SK-N-SH (cell line): ENCODE results near the gene OTOP3. TPM values are rescaled to one million over a fixed set of nuclear protein-coding genes. Genes with fewer than 3 reads are reported as not detected.
A peak's percentile ranks its signal among the peaks of the same experiment; 100 is the strongest.

Source experiments
- CTCF ChIA-PET: fragments of 300-600, 350-600 bp; formaldehyde crosslinking; extraction: SDS; loops from one replicate; lab custom pipeline; 2021; lab: Yijun Ruan, JAX
- POLR2A ChIA-PET: fragments of 350-600 bp; sonication (Branson Sonifier 250); formaldehyde crosslinking; extraction: SDS; loops from one replicate; lab custom pipeline; 2020; ENCODE audit warnings: antibody characterized with exemption, inconsistent platforms; lab: Yijun Ruan, JAX
- DNase-seq: peaks from one replicate; pipeline ENCODE4 v3.0.0; 2012
- H2AFZ ChIP-seq: fragments of 200-600 bp; sonication (generic); 2 replicates; pipeline ENCODE4 v1.8.1; 2016; ENCODE audit warnings: antibody characterized with exemption, mild to moderate bottlenecking, low read depth
- H3F3A ChIP-seq: fragments of 200-600 bp; sonication (generic); replicated peaks from 2 replicates; pipeline ENCODE3; 2016; ENCODE audit warnings: antibody characterized with exemption, mild to moderate bottlenecking; ENCODE audit not compliant: insufficient read depth
- H3K27ac ChIP-seq, 2 experiments: fragments of 200-500 bp in 1 of 2; fragments of 200-600 bp in 1 of 2; sonication (Bioruptor generic) in 1 of 2; sonication (generic), shearing (Covaris generic) in 1 of 2; 2 replicates each; pipeline versions ENCODE4 v1.5.1 to v1.6.1; 2014 to 2016; ENCODE audit warnings: low read depth in 2 of 2, inconsistent platforms in 1 of 2, low read length in 1 of 2, mild to moderate bottlenecking in 1 of 2, mixed read lengths in 1 of 2
- H3K27me3 ChIP-seq: fragments of 200-600 bp; sonication (generic), shearing (Covaris generic); 2 replicates; pipeline ENCODE4 v1.6.1; 2016; ENCODE audit warnings: mixed run types; ENCODE audit not compliant: insufficient read depth
- H3K36me3 ChIP-seq, 2 experiments: fragments of 200-500 bp in 1 of 2; fragments of 200-600 bp in 1 of 2; sonication (Bioruptor generic) in 1 of 2; sonication (generic) in 1 of 2; replicated peaks in 1 of 2; 2 replicates each; pipeline versions ENCODE3 to v1.5.1; 2014 to 2016; ENCODE audit warnings: low read length in 1 of 2, mild to moderate bottlenecking in 1 of 2; ENCODE audit not compliant: insufficient read depth in 2 of 2, control insufficient read depth in 1 of 2
- H3K4me1 ChIP-seq, 2 experiments: fragments of 200-500 bp in 1 of 2; fragments of 200-600 bp in 1 of 2; sonication (Bioruptor generic) in 1 of 2; sonication (generic), shearing (Covaris generic) in 1 of 2; 2 replicates each; pipeline versions ENCODE4 v1.5.1 to v1.6.1; 2014 to 2016; ENCODE audit warnings: low read depth in 1 of 2, low read length in 1 of 2, mixed run types in 1 of 2; ENCODE audit not compliant: insufficient read depth in 2 of 2, control insufficient read depth in 1 of 2
- H3K4me2 ChIP-seq: fragments of 200-600 bp; sonication (generic), shearing (Covaris generic); 2 replicates; pipeline ENCODE4 v1.6.1; 2017; ENCODE audit warnings: mixed run types
- H3K4me3 ChIP-seq, 2 experiments: fragments of 200-500 bp in 1 of 2; fragments of 200-600 bp in 1 of 2; sonication (Bioruptor generic) in 1 of 2; sonication (generic), shearing (Covaris generic) in 1 of 2; 2 replicates each; pipeline versions ENCODE4 v1.5.1 to v1.8.1; 2014 to 2016; ENCODE audit warnings: low read depth in 2 of 2, inconsistent platforms in 1 of 2, low read length in 1 of 2, mild to moderate bottlenecking in 1 of 2, mixed read lengths in 1 of 2, moderate library complexity in 1 of 2
- H3K79me2 ChIP-seq: fragments of 200-600 bp; sonication (generic); 2 replicates; pipeline ENCODE4 v1.8.1; 2017; ENCODE audit warnings: mild to moderate bottlenecking; ENCODE audit not compliant: insufficient read depth
- H3K9ac ChIP-seq: fragments of 200-600 bp; sonication (generic); 2 replicates; pipeline ENCODE4 v1.6.1; 2017; ENCODE audit warnings: mixed run types
- H3K9me2 ChIP-seq: fragments of 200-600 bp; sonication (generic); 2 replicates; pipeline ENCODE4 v1.6.1; 2017; ENCODE audit warnings: mixed run types
- H3K9me3 ChIP-seq: fragments of 200-600 bp; sonication (generic); 2 replicates; pipeline ENCODE4 v1.6.1; 2017; ENCODE audit warnings: mixed run types, mild to moderate bottlenecking, moderate library complexity
- H4K20me1 ChIP-seq: fragments of 200-600 bp; sonication (generic); 2 replicates; pipeline ENCODE4 v1.6.1; 2017; ENCODE audit warnings: mild to moderate bottlenecking, mixed run types; ENCODE audit not compliant: insufficient read depth
- EZH2phosphoT487 ChIP-seq: fragments of 200-600 bp; sonication (generic); IDR thresholded peaks from 2 replicates; pipeline ENCODE4 v1.6.1; 2017; ENCODE audit warnings: low read depth, mixed run types, mild to moderate bottlenecking, antibody characterized with exemption, moderate library complexity, borderline replicate concordance
- FOXJ3 ChIP-seq: sonication (generic); formaldehyde crosslinking; IDR thresholded peaks from 2 replicates; pipeline ENCODE4 v1.5.1; 2020; ENCODE audit warnings: mild to moderate bottlenecking, missing genetic modification reagents
- FOXM1 ChIP-seq: IDR thresholded peaks from 2 replicates; pipeline ENCODE4 v1.4.0; 2012; ENCODE audit warnings: low read depth, mild to moderate bottlenecking
- GATA2 ChIP-seq: sonication (generic); formaldehyde crosslinking; IDR thresholded peaks from 2 replicates; pipeline ENCODE4 v1.5.0; 2020; ENCODE audit warnings: mild to moderate bottlenecking, missing genetic modification reagents
- MEF2A ChIP-seq: IDR thresholded peaks from 2 replicates; pipeline ENCODE4 v1.4.0; 2012; ENCODE audit warnings: low read depth, borderline replicate concordance
- RXRA ChIP-seq: IDR thresholded peaks from 2 replicates; pipeline ENCODE4 v1.4.0; 2012; ENCODE audit warnings: low read depth, mild to moderate bottlenecking, borderline replicate concordance
- SMC3 ChIP-seq: IDR thresholded peaks from 2 replicates; pipeline ENCODE4 v1.6.1; 2012; ENCODE audit warnings: low read depth, low read length, improper control_type of control experiment
- TCF12 ChIP-seq: IDR thresholded peaks from 2 replicates; pipeline ENCODE4 v1.4.0; 2012
- WGBS: methylation state at CpG from one replicate; pipeline ENCODE4 v1.1.6; 2017; ENCODE audit warnings: low lambda C conversion rate; 5-methylcytosine and 5-hydroxymethylcytosine counted together
- polyA plus RNA-seq, 3 experiments: library from polyadenylated mRNA; depleted of rRNA; stranded (reverse); fragments of >200 nt; gene quantifications; 2 replicates each; pipeline ENCODE4 v1.2.3, GENCODE V29; 2012
- TF ChIP-seq, protein P1 (sequence below): IDR thresholded peaks from 2 replicates; pipeline ENCODE4 v1.6.1; 2012; ENCODE audit warnings: mild to moderate bottlenecking, low read depth, low read length, moderate library complexity
- TF ChIP-seq, protein P2 (sequence below): IDR thresholded peaks from 2 replicates; pipeline ENCODE4 v1.4.0; 2012; ENCODE audit warnings: low read depth, borderline replicate concordance
- TF ChIP-seq, protein P3 (sequence below): IDR thresholded peaks from 2 replicates; pipeline ENCODE4 v1.4.0; 2012; ENCODE audit warnings: low read depth, borderline replicate concordance

OTOP3 gene
- polyA plus RNA-seq, 1 of the 3 experiments (the other 2 are of a cell fraction): not detected

DNA sequence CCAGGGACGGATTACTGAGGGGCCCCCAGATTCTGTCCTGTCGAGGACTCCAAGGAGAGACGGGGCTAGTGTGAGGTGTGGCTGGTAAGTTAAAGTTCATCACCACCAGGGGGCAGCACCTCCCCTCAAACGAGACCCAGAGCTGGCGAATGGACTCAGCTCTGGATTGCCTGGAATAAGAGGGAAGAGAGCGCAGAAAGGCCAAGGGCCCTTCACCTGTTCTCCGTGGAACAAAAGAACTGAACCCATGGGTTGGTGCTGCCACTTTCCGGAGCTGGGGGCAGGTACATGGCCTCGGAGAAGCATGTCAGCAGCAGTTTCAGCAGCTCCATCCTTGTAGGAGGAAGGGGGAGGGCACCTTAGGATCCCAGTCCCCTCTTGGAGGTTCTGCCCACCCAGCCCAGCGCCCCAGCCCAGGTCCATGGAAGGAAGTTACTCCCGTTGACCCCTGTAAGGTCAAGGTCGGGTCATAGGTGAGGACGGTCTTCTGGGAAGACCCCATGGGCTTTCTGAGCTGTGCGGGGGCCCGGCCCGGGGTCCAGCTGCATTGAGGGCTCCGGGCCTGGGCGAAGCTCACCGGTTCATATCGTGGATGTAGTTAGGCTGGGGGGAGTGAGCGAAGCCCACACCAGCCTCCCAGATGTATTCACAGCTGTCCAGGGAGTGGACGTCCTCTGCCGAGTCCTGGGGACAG is 26.1 kb downstream of the OTOP3 start (continued):
- TF ChIP-seq, protein P1, sequence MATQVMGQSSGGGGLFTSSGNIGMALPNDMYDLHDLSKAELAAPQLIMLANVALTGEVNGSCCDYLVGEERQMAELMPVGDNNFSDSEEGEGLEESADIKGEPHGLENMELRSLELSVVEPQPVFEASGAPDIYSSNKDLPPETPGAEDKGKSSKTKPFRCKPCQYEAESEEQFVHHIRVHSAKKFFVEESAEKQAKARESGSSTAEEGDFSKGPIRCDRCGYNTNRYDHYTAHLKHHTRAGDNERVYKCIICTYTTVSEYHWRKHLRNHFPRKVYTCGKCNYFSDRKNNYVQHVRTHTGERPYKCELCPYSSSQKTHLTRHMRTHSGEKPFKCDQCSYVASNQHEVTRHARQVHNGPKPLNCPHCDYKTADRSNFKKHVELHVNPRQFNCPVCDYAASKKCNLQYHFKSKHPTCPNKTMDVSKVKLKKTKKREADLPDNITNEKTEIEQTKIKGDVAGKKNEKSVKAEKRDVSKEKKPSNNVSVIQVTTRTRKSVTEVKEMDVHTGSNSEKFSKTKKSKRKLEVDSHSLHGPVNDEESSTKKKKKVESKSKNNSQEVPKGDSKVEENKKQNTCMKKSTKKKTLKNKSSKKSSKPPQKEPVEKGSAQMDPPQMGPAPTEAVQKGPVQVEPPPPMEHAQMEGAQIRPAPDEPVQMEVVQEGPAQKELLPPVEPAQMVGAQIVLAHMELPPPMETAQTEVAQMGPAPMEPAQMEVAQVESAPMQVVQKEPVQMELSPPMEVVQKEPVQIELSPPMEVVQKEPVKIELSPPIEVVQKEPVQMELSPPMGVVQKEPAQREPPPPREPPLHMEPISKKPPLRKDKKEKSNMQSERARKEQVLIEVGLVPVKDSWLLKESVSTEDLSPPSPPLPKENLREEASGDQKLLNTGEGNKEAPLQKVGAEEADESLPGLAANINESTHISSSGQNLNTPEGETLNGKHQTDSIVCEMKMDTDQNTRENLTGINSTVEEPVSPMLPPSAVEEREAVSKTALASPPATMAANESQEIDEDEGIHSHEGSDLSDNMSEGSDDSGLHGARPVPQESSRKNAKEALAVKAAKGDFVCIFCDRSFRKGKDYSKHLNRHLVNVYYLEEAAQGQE: no peak
- no peak for TF ChIP-seq TCF12
- TF ChIP-seq EZH2phosphoT487: no peak
- TF ChIP-seq MEF2A: no peak
- TF ChIP-seq, protein P2, sequence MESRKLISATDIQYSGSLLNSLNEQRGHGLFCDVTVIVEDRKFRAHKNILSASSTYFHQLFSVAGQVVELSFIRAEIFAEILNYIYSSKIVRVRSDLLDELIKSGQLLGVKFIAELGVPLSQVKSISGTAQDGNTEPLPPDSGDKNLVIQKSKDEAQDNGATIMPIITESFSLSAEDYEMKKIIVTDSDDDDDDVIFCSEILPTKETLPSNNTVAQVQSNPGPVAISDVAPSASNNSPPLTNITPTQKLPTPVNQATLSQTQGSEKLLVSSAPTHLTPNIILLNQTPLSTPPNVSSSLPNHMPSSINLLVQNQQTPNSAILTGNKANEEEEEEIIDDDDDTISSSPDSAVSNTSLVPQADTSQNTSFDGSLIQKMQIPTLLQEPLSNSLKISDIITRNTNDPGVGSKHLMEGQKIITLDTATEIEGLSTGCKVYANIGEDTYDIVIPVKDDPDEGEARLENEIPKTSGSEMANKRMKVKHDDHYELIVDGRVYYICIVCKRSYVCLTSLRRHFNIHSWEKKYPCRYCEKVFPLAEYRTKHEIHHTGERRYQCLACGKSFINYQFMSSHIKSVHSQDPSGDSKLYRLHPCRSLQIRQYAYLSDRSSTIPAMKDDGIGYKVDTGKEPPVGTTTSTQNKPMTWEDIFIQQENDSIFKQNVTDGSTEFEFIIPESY: no peak
- TF ChIP-seq SMC3: peak; percentile 93
- no peak for TF ChIP-seq FOXM1
- no peak for TF ChIP-seq GATA2 (CRISPR knock-in tag)

DNA sequence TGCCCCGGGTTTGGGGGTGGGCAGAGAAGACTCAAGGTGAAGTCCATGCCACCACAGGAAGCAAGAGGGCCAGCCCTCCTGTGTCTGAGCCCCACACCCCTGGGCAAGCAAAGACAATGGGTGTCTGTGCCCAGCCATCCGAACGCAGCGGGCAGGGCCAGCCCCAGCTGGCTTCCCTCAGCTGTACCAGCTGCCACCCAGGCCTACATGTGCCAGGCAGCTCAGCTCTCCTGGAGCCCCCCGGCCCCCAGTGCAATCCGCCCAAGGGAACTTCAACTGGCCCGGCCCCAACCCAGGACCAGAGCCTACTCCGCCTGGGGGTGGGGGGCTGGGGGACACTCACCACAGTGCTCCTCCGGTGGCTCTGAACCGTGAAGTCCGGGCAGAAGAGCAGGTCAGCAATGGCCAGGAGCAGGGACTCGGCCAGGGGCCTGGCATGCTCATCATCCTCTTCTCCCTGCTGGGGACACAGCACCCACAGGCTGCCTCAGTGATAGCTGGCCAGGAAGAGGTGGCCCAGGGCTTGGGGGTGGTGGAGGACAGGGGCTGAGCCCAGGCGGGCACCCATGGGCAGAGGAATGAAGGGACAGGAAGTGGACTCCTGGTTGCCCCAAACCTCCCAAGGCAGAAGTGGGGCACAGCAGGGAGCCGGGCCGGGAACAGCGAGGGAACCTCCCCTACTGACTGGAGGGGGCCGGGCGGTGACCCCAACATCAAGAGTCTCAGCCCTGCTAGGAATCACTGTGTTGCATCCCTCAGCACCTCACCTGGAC is 27.1 kb downstream of the OTOP3 start:
- H3K4me1 ChIP-seq: no peaks in the 10 kb centered on the region; a peak in 1 of 4 replicates
- H3K27ac ChIP-seq: no peak overlapping the region
- 40% methylated on average over 4 of the region's 18 CpGs for WGBS
- no peak overlapping the region for H3K4me2 ChIP-seq
- DNase-seq: no peak
- H3K36me3 ChIP-seq: no peaks in the 10 kb centered on the region
- no peaks in the 10 kb centered on the region for H3K27me3 ChIP-seq
- no peaks in the 10 kb centered on the region for H4K20me1 ChIP-seq
- H3F3A ChIP-seq: no peaks in the 10 kb centered on the region
- no peak for TF ChIP-seq FOXM1
- TF ChIP-seq RXRA: no peak
- TF ChIP-seq, protein P3, sequence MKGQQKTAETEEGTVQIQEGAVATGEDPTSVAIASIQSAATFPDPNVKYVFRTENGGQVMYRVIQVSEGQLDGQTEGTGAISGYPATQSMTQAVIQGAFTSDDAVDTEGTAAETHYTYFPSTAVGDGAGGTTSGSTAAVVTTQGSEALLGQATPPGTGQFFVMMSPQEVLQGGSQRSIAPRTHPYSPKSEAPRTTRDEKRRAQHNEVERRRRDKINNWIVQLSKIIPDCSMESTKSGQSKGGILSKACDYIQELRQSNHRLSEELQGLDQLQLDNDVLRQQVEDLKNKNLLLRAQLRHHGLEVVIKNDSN: no peak
- TF ChIP-seq FOXJ3: no peak
- TF ChIP-seq, all 33 proteins: peak for 0
- no peaks in the 10 kb centered on the region for H3K9me2 ChIP-seq
- no peak overlapping the region for H2AFZ ChIP-seq
- no peak overlapping the region for H3K9ac ChIP-seq
- ChIA-PET CTCF (interaction anchor here (0.6 to 11.0 kb wide), 27 partner anchors 10 to 239 kb away, joined by 3 to 295 read pairs (median 14); partner anchors contain the start of genes ARMC7, ATP5PD, CDR2L and HID1), POLR2A (interaction anchor here (1.0 to 4.9 kb wide), 7 partner anchors 9 to 98 kb away, joined by 3 to 49 read pairs (median 5); partner anchors contain the start of genes FDXR, HID1 and MRPL58)
- H3K4me3 ChIP-seq: no peak overlapping the region
- no peaks in the 10 kb centered on the region for H3K9me3 ChIP-seq
- no peaks in the 10 kb centered on the region for H3K79me2 ChIP-seq
